Left renal cortex interstitium (tissue), 4 donors: ENCODE measurements around the gene PRKAR1B. TPM values are rescaled to one million over a fixed set of nuclear protein-coding genes. Genes with fewer than 3 reads are reported as not detected.
"Not testable (repeated sequence)": the region's sequence is repeated elsewhere in the genome, so short reads cannot be mapped to it uniquely, and the experiment has no call there.

Source experiments
- DNase-seq, 4 donors: peaks; one replicate each; pipeline ENCODE4 v3.0.0-alpha.2; 2013; ENCODE audit warnings: low read depth in 4 of 4, low spot score in 2 of 4, missing footprints in 1 of 4
- polyA plus RNA-seq, 4 donors: library from polyadenylated mRNA; unstranded; fragments of 120-200 nt; gene quantifications; one replicate each; pipeline ENCODE4 v1.2.1, GENCODE V29; 2013; ENCODE audit not compliant: insufficient read length in 4 of 4

The PRKAR1B gene
- polyA plus RNA-seq, 4 donors: 39.3 to 48.7 (median 42.8) TPM

DNA sequence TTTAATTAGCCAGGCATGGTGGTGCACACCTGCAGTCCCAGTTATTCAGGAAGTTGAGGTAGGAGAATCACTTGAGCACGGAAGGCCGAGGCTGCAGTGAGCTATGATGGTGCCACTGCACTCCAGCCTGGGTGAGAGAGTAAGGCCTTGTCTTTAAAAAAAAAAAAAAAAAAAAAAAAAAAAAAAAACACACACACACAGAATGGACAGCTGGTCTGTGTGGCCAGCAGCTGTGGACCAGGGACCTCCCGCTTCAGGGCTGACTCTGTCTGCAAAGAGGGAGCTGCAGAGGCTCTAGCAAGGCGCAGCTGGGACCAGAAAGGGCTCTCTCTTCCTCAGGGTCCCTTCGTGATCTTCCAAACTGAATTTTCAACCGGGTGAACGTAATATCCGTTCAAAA is 54.2 kb downstream of the PRKAR1B start:
- DNase-seq: no peak

DNA sequence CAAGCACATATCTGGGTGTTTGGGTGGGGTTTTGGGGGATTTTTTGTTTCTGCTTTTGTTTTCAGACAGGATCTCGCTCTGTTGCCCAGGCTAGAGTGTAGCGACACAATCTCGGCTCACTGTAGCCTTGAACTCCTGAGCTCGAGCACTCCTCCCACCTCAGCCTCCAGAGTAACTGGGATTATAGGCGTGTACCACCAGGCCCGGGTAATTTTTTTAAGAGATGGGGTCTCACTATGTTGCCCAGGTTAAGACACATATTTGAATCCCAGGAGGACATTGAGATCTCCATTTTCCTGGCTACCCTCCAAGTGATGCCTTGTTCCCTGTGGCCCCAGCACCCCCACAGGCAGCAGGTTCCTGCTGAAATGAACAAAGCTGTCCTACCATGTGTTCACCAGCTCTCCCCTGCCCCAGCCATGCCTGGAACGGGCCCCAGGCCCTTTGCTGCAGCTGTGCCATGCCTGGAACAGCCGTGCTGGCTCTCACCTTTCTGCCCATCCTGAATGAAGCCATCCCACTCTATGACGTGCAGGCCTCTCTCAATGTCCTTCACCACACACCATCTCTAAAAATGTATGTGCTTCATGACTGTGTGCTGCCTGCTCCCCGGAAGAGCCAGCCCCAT is 55.6 kb downstream of the PRKAR1B start:
- no peak for DNase-seq

DNA sequence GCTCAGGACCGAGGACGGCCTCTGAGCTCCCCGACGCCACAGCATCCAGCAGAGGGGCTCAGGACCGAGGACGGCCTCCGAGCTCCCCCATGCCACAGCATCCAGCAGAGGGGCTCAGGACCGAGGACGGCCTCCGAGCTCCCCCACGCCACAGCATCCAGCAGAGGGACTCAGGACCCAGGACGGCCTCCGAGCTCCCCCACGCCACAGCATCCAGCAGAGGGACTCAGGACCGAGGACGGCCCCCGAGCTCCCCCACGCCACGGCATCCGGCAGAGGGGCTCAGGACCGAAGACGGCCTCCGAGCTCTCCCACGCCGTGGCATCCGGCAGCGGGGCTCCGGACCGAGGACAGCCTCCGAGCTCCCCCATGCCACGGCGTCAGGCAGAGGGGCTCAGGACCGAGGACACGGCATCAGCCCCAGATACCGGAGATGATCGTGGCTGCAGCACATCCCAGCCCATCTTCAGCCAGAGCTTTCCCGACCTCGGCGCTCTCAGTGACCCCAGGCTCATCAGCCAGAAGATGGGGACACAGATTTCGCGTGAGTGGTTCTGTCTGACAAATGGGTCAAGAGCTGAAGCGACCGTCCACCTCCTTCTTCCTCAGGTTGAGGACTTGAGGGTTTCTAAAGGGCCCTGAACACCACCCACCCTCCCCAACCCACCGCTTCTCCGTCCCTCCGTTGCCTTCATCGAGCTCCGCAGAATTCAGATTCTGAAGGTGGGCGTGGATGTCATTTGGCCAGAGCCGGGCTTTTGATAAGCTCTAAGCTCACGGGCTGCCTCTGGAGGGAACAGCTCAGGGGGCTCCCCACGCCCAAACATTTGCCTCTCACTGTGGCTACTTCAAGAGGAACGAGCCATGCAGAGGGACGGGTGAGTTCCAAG is 56.3 kb downstream of the PRKAR1B start:
- DNase-seq: no peak

DNA sequence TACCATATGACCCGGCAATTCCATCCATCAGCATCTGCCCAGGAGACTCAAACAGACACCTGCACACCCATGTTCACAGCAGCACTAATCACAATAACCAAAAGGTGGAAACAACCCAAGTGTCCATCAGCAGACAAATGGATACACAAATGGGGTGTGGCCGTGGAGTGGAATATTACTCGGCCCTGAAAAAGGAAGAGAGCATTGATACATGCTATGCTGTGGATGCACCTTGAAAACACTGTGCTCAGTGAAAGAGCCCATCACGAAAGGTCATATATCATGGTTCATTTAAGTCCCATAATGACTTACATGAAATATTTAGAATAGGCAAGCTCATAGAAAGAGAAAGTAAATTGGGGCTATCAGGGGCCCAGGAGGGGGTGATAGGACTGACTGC is 58.1 kb downstream of the PRKAR1B start:
- no peak for DNase-seq

DNA sequence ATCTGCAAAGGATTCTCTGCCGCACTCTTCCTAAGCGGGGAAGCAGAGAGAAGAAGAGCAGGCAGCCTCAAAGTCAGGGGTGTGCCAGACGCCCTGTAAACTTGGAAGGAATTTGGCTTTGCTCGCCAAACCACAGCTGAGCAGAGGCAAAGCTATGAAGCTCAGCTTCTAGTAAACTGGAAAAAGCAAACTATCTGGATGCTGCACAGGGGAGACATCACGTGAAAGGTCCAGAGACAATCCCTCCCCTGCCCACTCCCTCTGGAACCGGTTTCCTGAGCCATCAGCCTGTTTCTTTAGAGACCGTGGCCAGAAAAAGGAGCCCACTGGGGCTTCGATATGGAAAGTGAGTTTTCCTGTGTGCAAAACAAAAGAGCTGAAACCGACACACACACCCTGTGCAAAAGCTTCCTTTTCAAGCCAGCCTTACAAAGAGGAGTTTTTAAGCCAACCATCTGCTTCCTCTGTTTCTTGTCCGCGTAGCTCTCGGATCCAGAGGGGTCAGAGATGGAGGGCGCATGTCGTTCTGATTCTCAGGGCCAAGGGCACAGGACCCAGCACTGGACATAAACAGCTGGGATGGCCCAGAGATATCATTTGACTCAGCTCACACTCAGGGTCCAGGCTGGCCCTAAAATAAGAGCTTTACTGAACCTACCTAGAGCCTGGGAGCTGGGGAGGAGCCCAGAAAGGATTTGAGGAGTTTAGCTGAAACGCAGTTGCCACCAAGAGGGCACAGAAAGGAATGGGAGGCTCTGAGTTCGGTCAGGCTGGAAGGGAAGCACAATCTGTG is 58.7 kb downstream of the PRKAR1B start:
- no peak for DNase-seq

DNA sequence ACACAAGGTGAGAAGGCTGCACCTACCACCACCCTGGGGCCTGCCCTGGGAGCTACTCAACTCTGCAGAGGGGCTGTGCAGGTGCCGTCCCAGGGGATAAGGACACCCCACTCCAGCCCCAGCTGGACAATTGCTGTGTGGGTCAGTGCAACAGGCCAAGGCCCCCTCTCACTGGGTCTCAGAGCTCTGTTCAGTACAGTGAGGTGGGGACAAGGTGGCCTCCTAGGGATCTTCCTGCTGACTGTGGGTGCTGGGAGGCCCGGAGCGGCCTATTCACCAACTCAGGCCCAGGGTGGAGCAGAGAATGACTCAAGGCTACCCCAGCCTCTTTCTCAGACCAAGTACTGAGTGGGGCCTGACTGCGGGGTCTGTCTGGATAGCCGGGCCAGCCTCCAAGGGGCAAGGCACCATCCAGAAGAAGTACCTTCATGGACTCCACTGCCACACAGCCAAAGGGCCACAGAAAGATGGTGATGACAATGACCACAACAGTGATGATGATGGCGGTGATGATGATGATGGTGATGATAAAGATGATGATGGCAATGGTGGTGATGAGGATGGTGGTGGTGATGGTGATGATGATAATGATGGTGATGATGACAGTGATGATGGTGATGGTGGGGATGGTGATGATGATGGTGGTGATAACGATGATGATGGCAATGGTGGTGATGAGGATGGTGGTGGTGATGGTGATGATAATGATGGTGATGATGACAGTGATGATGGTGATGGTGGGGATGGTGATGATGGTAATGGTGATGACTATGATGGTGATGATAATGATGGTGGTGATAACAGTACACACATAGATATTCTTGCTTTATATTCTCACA is 60.4 kb downstream of the PRKAR1B start:
- no peak for DNase-seq

DNA sequence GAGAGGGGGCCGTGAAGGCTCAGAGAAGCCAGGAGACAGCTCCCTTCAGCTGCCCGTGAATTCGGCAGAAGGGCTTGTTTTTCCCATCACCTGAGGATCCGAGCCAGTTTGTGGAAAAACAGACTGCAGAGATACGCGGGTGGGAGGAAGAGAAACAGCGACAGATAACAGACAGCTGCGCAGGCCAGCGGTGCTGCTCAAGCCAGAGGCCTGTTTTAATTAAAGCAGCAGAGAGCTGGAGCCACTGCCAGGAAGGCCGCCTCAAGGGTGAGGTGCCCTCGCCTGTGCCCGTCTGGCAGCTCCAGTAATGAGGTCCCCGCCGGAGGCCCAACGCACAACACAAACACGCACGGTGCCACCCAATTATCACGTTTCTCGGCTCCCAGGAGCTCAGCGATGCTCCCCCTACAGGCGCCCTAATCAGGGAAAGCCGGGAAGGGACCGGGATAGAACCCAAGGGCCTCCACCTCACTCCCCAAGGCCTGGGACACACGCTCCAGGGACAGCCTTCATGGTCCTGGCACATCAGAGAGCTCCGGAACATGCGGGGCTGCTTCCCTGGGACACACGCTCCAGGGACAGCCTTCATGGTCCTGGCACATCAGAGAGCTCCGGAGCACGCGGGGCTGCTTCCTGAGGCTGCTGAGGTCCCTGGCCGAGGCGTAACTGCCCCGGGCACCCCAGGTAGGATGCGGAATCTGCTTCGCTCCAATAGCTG is 61.2 kb downstream of the PRKAR1B start:
- DNase-seq: no peak

DNA sequence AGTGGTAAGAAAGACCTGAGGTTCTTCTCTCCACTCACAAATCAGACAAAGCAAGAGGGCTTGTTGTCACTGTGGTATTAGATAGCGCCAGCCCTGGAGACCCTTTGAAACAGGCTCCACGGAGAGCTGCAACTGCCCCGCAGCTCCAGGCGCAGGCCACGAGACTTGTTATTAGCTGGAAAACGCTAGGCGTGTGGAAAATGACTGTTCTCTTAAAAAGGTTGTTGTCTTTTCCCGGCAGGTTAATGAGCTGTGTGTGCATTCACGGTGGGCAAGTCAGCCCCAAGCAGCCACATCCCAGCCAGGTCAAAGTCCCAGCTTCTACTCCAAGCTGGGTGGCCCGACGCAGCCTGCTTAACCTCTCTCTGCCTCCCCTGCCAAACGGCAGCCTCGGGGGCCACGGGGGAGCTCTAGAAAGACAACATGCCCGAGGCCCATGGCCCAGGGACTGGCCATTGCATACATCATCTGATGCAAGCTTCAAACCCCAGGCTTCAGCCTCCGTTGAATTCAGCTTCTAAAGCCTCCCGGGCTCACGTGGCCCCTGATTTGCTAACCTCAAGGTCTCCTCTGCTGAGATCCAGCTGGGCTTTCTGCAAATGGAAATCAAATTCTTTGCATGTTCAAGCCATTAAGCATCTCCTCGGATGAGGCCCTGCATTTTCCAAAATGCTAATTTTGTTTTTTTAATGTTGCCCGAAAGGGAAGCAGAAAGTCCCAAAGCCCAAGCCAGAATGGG is 61.9 kb downstream of the PRKAR1B start:
- peak; percentile 28 to 64 (median 41) for DNase-seq

DNA sequence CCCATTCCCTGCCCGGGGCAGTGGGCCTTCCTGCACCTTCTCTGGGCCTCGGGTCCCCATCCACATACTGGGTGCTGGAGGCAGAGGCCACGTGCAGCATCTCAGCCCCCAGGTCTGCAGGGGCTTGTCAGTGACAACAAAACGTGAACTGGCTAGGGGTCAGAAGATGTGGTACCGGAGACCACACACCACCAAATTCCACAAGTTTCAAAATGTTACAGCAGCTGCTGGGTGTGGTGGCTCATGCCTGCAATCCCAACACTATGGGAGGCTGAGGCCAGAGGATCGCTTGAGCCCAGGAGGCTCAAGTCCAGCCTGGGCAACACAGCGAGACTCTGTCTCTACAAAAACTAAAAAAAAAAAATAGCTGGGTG is 62.7 kb downstream of the PRKAR1B start:
- DNase-seq: no peak

DNA sequence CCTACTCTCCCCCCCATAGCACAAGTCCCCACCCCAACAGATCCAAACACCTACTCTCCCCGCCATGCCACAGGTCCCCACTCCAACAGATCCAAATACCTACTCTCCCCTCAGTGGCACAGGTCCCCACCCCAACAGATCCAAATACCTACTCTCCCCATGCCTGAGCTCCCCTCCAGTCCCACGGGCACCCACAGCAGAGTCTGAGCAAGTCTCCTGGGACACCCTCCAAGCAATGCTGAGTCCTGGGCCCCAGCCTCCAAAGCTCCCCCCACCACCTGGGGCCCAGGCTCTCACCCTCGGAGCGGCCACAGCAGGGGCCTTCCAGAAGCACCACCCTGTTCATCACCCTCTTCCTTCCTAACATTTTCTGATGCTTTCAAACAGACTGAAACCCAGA is 64.5 kb downstream of the PRKAR1B start:
- no peak for DNase-seq

DNA sequence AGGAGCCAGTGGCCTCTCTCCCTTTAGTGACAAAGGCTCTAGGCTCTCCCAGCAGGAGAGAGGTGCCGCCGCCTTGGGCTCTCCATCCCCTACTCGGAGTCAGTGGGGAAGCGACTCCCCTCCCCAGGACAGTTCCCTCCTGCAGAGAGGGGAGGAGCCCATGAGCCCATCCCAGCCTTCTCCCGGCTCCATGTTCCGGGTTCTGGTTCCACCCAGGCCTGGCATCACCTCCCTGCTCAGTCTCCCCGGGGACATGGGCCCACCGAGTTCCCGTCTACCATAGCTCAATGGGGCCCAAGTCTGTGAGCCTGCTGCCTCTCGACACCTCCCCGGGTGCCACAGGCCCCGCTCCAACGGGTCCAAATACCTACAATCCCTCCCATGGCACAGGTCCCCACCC is 67.1 kb downstream of the PRKAR1B start:
- no peak for DNase-seq

DNA sequence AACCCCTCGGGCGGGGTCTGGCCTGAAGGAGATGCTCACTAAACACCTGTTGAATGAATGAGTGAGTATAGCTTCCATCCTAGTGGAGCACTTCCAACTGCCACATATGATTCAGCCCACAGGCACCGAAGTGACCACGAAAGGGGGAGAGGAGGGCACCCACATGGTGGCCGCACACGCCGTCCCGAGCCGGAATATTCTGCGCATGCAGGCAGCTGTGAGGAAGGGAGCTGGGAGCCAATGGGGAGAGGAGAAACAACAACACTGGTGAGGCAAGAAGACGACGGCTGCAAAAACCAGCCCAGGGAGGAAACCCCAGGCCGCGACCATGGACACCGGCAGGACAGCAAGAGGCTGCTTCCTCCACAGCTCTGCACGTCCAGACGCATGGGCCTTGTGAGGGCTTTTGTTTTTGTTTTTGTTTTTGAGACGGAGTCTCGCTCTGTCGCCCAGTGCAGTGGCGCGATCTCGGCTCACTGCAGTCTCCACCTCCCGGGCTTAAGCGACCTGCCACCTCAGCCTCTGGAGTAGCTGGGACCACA is 67.7 kb downstream of the PRKAR1B start:
- DNase-seq: no peak

DNA sequence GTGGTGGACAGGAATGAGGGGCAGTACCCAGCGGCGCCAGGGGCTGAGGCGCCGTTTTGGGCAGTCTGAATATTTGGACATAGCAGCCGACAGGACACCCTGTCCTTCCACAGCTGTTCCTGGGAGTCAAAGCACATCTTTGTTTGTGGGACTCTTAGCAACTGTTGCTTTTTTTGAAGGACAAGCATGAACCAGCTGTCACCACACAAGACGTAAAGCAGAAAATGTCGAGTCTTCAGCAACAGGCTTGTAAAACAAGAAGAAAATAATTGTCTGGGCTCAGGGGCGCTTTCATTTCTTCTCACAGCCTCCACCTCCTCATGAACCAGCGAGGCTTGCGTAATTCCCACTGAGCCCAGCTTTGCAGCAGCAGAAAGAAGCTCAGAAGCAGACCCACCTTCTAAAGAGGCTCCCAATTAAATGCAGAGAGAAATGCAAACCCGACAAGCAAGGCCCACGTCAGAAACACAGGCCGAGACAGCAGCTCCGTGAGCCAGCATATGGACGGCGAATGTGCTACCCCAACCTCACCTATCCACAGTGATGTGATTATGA is 69.4 kb downstream of the PRKAR1B start:
- DNase-seq: peak in 2 of 4 donors; percentile 23 to 24

DNA sequence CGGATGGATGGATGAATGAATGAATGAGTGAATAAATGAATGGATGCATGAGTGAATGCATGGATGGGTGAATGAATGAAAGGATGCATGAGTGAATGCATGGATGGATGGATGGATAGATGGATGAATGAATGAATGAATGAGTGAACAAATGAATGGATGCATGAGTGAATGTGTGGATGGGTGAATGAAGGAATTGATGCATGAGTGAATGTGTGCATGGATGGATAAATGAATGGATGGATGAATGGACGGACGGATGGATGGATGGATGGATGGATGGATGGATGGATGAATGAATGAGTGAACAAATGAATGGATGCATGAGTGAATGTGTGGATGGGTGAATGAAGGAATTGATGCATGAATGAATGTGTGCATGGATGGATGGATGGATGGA is 70.1 kb downstream of the PRKAR1B start:
- not testable (repeated sequence) for DNase-seq

DNA sequence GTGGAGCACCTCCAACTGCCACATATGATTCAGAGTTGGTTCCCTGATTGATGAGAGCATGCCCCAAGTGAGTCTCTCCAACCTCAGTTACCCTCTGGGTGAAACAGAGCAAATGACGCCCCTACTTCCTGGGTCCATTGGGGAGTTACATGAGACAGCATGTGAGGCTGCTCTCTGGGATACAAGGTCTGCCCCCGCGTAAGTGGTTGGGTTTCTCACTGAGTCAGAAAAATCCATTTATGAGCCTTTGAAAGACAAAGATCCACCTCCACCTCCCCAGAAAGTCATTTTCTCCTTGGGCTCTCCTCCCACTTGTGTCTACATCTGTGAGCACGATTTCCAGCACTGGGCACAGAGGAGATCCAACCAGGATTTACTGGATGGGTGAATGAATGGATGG is 71.3 kb downstream of the PRKAR1B start:
- DNase-seq: no peak

DNA sequence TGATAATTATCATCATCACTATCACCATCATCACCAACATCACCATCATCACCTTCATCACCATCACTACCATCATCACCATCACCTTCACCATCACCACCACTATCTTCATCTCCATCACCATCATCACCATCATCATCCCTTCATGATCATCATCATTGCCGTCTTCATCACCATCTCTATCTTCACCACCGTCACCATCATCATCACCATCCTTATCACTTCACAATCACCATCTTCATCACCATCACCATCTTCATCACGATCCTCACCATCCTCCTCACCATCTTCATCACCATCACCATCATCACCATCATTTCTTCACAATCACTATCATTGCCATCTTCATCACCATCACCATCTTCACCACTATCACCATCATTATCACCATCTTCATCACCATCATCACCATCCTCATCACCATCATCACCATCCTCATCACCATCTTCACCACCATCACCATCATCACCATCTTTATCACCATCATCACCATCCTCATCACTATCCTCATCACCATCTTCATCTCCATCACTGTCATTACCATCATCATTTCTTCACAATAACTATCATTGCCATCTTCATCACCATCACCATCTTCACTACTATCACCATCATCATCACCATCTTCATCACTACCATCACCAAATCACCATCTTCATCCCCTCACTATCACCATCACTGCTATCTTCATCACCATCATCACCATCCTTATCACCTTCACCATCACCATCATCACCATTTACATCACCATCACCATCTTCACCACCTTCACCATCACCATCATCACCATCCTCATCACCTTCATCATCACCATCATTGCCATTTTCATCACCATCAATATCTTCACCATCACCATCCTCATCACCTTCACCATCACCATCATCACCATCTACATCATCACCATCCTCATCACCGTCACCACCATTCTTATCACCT is 73.0 kb downstream of the PRKAR1B start:
- no peak for DNase-seq

DNA sequence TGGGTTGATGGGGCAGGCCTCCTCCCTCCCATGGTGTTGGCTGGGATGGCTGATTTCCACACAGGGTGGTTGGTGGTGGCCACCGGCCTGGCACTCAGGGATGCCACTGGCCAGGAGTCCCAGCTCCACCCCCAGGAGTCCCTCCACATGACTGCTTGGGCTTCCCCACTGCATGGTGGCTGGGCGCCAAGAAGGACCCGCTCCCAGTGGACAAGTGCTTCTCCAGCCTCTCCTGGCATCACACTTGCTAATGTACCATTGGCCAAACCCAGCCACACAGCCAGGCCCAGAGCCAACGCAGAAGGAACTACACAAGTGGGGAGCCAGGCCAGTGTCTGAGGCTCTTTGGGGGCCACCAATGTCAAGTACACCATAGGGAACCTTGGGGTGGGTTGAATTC is 74.2 kb downstream of the PRKAR1B start:
- no peak for DNase-seq
